PC-9 (cell line): ENCODE results near the gene RBM17.

ENCODE experiments used
- CTCF ChIP-seq: fragments of 200-600 bp; sonication (generic); conservative IDR thresholded peaks from 2 replicates; pipeline ENCODE4 v1.6.1; 2017; ENCODE audit warnings: mixed run types, antibody characterized with exemption, mild to moderate bottlenecking, moderate library complexity
- EZH2 ChIP-seq: fragments of 200-600 bp; sonication (generic); IDR thresholded peaks from 2 replicates; pipeline ENCODE4 v1.8.0; 2017; ENCODE audit warnings: antibody characterized with exemption, low read depth

GRCh38 chr10:6067457-6067856, 21.4 kb upstream of the RBM17 start:
- TF ChIP-seq CTCF = no peak
- no peak for TF ChIP-seq EZH2
